ENCODE measurements around the gene NOTCH2.

NOTCH2 gene

GRCh38 chr1:119902775-119903442 is 166.6 kb downstream of the NOTCH2 start:
- no peak for DNase-seq

GRCh38 chr1:119898981-119899720 is 170.3 kb downstream of the NOTCH2 start:
- DNase-seq, result no peak

GRCh38 chr1:119898530-119898929 is 170.9 kb downstream of the NOTCH2 start:
- DNase-seq, result no peak

DNA sequence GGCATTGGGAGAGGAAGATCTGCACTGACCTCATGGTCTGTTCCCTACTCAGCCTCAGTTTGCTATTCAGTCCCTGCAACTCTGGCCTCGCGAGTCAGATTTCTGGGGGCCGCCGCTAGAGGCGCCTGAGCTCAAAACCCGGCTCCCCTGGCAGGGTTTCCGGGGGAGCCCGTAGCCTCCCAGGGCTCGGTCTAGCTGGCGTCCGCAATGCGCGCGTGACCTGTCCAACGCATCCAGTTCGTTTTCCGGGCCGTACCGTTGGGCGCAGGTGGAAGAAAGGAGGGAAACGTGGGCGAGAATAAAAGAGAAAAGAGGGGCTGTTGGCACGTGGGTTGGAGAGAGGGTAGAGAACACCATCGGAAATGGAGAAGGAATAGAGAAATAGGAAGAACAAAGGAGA is 173.2 kb downstream of the NOTCH2 start, which contains the start of gene ADAM30:
Gene ADAM30 (minus strand): TSS at position 213 of the 400 bp plus-strand sequence. CDS start 179 bp downstream, at position 34.
- DNase-seq, result no peak

- no peak for DNase-seq
These were observed 174.4 kb downstream of the NOTCH2 start for GRCh38 chr1:119895102-119895501.

DNA sequence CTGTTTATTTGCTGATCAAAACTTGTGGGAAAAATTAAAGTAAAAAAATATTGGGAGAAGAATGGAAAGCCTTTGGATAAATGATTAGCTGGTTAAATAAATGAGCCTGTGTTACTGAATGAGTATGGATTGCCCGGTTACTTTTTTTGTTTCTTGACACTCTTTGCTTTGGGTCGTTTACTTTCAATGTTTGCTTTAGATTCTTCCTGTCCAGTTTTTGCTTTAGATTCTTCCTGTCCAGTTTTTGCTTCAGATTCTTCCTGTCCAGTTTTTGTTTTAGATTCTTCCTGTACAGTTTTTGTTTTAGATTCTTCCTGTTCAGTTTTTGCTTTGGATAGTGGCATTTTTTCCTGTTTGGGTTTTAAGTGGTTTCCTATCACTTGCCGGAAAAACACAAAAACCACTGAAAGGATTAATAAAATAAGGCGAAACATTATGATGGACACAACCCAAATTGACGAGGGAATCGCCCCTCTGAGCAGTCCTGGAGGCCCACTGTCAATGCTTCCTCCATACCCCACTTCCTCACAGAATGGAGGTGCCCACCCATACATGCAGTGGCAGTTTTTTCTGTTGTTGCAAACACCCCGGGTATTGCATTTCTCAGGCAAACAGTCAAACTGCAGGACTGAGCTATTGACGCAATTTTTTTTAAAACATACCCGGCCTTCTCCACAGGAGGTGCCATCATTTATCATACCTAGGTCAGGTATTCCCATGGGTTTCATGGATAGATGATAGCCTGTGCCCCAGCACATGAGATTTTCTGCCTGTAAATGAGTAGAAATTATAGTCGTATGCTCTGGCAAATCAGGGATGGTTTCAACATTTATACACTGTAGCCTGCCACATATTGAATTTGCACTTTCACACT is 175.4 kb downstream of the NOTCH2 start:
- no peak for DNase-seq

GRCh38 chr1:119893238-119893791 is 176.1 kb downstream of the NOTCH2 start:
- DNase-seq, result no peak

- no peak for DNase-seq
These were observed 178.1 kb downstream of the NOTCH2 start for GRCh38 chr1:119891386-119891785.

DNA sequence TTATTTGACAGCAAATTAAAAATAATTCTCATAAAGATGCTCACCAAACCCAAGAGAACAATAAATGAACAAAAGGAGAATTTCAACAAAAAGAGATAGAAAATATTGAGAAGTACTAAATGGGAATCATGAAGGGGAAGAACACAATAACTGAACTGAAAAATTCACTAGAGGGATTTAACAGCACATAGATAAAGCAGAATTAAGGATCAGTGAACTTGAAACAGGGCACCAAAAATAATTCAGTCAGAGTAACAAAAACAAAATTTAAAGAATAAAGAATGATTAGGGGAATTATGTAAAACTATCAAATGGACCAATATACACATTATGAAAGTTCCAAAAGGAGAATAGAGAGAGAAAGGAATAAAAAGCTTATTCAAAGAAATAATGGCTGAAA is 181.0 kb downstream of the NOTCH2 start:
- no peak for DNase-seq

DNA sequence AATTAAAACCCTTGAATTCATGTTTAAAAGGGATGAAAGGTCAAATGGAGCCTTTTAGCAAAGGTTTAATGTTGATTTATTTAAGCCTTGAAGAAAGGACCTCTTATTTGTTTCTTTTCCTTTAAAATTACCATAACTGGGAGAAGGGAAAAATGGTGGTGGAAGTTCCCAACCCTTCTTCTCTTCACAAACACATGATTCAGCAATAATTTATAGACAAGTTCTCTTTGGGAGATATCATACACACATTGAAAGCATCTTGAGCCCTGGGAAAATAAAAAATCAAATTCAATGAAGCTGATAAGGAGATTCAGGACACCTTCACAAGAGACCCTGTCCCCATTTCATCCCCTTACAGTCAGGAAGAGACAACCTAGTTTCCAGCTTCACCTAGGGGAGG is 182.0 kb downstream of the NOTCH2 start:
- no peak for DNase-seq

GRCh38 chr1:119885903-119886783 is 183.3 kb downstream of the NOTCH2 start:
- peak; percentile 60 to 68 for DNase-seq

GRCh38 chr1:119884711-119885110 is 184.8 kb downstream of the NOTCH2 start:
- no peak for DNase-seq

DNA sequence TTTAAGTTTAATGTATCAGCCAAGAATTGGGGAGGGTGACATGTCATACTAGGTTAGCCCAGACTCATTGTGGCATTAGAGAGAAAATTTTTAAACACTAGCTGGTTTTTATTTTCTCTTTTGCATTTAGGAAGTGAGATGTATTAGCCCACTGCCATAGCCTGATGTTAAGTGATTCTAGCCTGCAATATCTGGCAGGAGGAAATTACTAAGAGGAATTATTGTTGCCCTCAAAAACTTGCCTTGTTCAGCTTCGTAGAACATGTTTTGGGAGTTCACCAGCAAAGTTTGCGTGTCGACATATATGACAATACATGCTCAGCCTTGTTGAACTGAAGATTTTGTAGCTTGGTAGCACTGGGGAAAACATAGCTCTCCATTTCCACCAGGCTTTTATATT is 185.6 kb downstream of the NOTCH2 start:
- DNase-seq, result no peak

- DNase-seq, result no peak
These were observed 187.1 kb downstream of the NOTCH2 start for GRCh38 chr1:119882132-119883049.

DNA sequence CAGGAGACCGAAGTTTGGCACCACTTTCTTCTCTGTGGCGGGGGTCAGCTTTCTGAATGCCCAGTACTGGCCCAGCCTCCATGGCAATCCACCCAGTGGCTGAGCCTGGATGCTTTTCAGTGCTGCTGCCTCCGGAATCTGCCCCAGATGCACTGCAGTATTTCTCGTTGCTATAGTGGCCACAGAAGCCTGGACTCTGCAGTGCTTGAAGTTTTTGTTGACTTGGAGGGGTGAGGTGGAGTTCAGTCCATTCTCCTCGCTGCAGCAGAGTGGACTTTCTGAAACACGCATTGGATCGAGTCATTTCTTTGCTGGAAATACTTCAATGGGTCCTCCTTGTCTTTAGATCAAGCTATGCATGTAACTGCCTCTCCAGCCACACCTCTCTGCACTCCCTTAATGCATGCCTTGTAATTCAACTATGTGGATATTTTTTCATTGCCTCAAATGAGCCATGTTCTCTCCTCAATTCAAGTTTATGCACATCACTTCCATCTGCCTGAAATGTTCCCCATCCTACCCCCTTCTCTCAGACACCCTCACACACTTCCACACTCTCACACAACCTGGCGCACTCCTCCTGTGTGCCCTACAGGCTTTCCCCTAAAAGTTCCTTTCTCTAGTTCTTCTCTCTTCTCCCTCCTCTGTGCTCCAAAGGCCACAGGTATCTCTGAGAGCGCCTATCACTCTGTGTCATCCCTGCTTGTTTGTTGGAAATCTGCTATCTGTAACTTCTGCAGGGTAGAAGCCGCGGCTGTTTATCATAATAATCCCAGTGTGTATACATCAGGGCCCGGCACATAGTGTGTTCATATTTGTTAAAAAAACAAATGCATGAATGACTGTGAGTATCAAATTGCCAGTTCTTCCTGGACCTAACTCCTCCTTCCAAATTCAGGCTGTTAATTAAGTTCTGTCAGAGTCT is 189.7 kb downstream of the NOTCH2 start:
- no peak for DNase-seq

GRCh38 chr1:119878171-119878570 is 191.3 kb downstream of the NOTCH2 start:
- DNase-seq, result no peak

DNA sequence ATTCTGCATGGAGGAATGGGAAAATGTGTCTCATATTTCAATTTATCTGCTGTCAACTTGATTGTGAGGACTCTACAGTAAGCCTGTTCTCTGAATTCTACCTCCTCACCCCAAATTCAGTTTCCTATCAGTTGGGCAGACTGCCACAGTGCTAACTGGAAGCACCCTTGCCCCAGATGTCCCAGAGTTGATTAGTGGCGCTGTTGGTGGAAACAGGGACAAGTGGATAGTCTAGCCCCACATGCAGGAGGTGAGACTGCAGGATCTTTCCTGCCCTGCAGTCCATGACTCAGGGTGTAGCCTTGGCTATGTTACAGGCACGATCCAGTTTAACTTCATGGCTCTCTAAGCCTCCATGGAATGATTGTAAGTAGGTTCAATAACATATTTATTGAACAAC is 195.3 kb downstream of the NOTCH2 start:
- no peak for DNase-seq

DNA sequence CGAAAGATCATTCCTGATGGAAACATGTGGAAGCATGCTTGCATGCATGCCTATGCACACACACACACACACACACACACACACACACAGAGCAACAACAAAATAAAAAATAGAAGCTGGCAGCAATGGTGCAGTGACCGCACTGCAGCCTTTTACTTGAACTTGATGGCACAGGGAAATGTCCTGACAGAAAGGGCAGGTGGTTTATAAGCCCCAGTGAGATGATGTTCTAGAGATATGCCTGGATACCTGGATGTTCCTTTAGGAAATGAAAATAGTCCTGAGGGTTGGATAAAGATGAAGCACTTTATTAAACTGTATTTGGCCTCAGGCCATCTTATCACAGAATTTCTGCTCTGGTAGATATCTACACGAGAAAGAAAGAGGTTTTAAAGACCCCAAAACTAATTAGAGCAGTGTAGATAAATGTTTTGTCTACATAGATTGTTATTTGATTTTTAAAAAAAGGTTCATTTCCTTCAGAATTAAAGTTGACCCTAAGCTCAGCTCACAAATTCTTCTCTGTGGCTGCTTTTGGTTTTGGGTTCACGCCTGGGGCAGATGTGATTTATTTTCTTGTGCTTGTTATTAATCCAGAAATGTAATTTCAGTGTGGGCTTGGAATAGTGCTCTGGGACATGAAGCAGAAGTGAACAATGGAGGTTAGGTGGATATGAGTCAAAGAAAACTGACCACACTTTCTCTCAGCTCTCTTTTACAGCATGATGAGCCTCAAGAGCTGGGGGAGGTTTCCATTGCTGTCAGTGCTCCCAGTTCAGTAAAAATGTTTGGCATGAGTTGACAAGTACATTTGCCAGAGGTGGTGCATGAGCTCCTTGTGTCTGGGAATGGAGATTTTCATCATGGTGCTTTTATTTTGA is 196.1 kb downstream of the NOTCH2 start:
- DNase-seq, result no peak

GRCh38 chr1:119871881-119872280 is 197.6 kb downstream of the NOTCH2 start:
- DNase-seq, result no peak

Measured in stimulated activated CD4-positive, alpha-beta T cell treated with anti-CD3 and anti-CD28 coated beads, Interleukin-2, amount 100 ng/mL, for 48 hours (primary cell).